HG02884 (cell line): Measurements from ENCODE around the gene ANKH.
"Not testable (repeated sequence)": the region's sequence is repeated elsewhere in the genome, so short reads cannot be mapped to it uniquely, and the experiment has no call there.

ENCODE experiments used
- ATAC-seq: cut with Tn5 transposase; IDR thresholded peaks from one replicate; pipeline ENCODE4 v1.9.1; 2021; ENCODE audit warnings: mild to moderate bottlenecking, moderate library complexity; ENCODE audit not compliant: unreplicated experiment

The ANKH gene

GRCh38 chr5:14797385-14797784 lies 74.2 kb downstream of the ANKH start:
- not testable (repeated sequence) for ATAC-seq

GRCh38 chr5:14794583-14795230 lies 76.9 kb downstream of the ANKH start:
- no peak for ATAC-seq

GRCh38 chr5:14793851-14794250 lies 77.7 kb downstream of the ANKH start:
- ATAC-seq: no peak

DNA sequence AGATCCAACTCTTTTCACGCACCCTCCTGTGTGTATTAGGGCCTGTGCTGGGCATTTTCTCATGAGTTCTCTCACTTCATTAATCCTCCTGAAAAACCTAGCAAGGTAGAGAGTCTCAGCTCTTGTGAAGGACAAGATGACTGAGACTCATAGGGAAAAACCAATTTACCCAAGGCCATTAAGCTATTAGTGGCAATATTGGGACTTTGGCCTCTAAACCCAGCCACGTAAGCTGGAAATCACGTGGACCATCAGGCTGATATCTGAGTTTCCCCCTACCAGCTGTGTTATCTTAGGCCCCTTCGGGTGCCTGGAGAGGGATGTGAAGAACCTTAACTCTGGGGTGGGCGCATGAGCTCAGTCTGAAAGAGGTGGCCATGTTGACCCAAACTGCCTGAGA lies 80.7 kb downstream of the ANKH start:
- ATAC-seq: no peak

GRCh38 chr5:14790220-14790619 lies 81.4 kb downstream of the ANKH start:
- no peak for ATAC-seq

DNA sequence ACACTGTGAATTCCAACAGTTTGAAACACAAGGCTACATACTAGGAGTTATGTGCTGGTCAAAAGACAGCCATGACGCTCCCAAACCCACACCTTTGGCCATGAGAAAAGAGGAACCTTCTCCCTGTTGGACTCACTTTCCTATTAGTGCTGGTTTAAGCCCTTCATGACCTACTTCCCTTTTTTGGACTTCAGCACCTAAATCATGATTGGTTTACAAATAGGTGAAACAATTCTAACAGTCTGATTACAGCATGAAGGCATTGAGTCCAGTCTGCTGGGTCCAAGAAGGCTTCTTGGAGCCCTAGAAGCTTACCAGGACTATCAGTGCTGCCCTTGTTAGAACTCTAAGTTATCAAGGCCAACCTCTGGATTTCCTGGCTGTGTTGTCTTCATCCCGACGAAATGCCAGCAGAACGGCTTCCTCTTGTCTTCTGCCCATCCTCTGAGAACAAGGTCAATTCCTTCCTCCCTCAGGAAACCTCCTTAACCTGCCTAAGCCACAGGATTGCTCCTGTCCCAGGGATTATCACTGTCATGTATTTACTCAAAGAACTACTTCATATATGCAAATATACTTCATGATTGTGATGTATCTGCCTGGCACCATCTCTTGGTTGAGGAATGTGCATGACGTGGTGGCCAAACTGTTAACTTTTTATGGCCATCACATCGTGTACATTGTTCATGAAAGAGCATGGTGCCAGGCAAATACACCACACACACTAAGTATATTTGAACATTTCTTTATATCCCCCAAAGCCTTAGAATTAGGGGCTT lies 83.6 kb downstream of the ANKH start:
- ATAC-seq: no peak

DNA sequence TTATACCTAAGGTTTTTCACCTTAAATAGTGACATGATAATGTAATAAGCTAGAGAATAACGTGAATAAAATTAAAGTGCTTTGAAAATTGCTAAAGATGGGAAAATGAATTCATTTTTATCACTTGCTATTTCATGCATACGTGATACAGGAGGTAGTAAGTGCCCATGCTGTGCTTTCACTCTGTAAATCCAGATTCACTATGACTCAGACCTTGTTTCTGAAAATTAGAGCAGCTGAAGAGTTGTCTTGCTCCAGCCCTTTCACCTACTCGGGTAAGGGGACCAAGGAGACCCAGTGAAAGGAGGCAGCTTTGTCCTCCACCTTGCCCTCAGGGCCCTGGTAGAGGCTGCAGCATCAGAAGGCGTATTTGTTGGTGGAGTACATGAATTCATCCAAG lies 87.9 kb downstream of the ANKH start:
- peak; percentile 57 for ATAC-seq

DNA sequence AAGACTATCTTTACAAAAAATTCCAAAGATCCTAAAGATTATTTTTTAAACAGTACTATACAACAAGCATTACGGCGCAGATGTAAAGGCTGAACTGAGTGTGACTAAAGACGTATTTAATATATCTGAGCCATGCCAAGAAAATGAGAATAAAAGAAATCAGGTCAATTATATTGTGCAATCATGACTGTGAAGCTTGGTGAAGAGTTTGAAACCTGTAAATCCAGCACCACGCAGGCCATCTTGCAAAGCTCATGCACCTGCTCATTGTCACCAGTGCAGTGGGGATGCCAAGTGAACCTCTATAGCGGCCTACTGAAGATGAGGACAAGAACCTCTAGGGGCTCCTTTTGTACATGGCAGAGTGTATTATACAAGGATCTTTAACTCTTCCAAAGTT lies 89.0 kb downstream of the ANKH start:
- no peak for ATAC-seq

GRCh38 chr5:14781106-14781505 lies 90.5 kb downstream of the ANKH start:
- peak; percentile 89 for ATAC-seq

- ATAC-seq: no peak
Measured at GRCh38 chr5:14779975-14780374, 91.6 kb downstream of the ANKH start.

DNA sequence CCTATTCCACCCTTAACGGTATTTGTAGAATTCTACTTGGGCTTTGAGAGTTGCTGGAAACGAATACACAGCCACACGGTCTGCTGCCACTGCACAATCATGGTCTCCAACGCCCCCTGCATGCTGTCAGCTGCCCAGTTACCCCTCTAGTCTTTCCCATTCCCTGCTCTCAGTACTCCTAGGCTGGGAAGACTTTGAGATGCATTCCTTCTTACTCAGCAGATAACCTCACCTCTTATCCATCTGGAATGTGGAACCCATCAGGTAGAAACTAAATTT lies 92.8 kb downstream of the ANKH start:
- ATAC-seq: no peak

GRCh38 chr5:14777932-14778791 lies 93.4 kb downstream of the ANKH start:
- ATAC-seq: no peak

DNA sequence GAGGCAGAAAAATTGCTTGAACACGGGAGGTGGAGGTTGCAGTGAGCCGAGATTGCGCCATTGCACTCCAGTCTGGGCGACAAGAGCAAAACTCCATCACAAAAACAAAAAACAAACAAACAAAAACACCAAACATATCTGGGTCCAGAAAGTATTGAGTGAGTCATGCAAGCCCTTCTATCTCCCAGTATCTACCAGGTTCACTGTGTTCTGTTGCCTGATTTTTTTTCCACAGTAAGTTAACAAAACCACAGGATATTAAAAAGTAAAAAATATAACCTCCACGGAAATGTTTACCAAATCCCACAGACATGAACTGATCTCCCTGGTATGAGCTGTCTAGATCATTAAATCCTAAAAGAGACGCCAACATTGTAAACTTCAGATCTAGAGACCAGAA lies 94.4 kb downstream of the ANKH start:
- ATAC-seq: no peak

GRCh38 chr5:14776602-14777001 lies 95.0 kb downstream of the ANKH start:
- no peak for ATAC-seq

DNA sequence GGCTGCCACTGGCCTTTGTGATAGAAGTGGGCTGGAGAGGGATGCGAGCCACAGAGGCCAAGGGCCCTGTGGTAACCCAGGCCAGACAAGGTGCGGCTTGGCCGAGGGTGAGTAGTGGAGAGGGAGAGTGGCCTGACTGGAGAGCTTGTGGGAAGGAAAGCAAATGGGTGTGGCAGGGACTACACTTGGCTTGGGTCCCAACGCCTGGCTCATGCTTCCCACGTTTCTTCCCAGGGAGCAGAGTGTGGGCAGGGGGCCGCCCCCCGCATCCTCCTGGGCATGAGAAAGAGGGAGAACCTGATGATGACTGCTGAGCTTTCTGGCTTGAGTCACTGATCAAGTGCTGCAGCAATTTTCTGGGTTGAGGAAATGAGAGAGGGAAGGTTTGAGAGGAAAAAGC lies 95.7 kb downstream of the ANKH start:
- no peak for ATAC-seq

GRCh38 chr5:14773588-14773987 lies 98.0 kb downstream of the ANKH start:
- no peak for ATAC-seq

DNA sequence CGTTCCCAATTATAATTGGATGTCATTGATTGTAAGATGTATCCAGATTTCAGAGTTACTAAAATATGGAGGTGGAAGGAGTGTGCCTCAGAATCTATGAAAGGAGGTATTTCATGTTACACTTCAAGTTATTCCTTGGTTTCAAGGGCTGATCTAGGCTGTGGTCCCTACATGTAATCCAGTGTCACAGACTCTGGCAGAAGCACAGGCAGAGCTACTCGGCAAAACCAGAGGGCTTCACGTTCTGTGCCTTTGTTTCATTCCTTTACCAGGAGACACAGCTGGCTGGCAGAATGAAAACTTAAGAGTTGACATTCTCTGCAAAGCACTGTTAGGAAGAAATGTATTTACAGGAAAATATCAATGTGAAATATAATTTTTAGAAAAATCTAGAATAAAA lies 99.6 kb downstream of the ANKH start:
- no peak for ATAC-seq

GRCh38 chr5:14771189-14771588 lies 100.4 kb downstream of the ANKH start:
- ATAC-seq: no peak

- no peak for ATAC-seq
Measured at GRCh38 chr5:14768508-14769365, 102.8 kb downstream of the ANKH start.

- peak; percentile 78 for ATAC-seq
Measured at GRCh38 chr5:14767735-14768507, 103.7 kb downstream of the ANKH start.
